OCI-LY1 (cell line): ENCODE measurements around the gene ZFYVE16.

Experiments used
- CTCF ChIP-seq: fragments of 200-600 bp; sonication (generic), shearing (Covaris generic); IDR thresholded peaks from 2 replicates; pipeline ENCODE4 v1.5.1; 2017; ENCODE audit warnings: mild to moderate bottlenecking, antibody characterized with exemption, low read length, moderate library complexity, mixed read lengths
- EZH2 ChIP-seq: fragments of 200-600 bp; sonication (generic), shearing (Covaris generic); IDR thresholded peaks from 2 replicates; pipeline ENCODE4 v1.8.0; 2017; ENCODE audit warnings: borderline replicate concordance, mixed run types, mild to moderate bottlenecking, antibody characterized with exemption, low read length, moderate library complexity, mixed read lengths

DNA sequence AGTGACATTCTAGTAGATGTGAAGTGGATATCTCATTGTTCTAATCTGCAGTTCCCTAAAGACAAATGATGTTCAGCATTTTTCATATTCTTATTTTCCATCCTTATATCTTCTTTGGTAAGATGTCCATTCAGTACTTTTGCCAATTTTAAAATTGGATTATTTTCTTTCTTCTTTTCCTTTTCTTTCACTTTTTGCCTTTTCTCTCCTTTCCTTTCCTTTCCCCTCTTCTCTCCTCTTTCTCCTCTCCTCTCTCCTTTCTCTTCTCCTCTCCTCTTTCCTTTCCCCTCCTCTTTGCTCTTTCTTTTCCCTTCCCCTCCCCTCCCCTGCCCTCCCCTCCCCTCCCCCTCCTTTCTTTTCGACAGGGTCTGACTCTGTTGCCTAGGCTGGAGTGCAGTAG lies 10.1 kb downstream of the ZFYVE16 start:
- TF ChIP-seq CTCF (no peak), EZH2 (no peak)
